Stimulated activated CD8-positive, alpha-beta memory T cell treated with anti-CD3 and anti-CD28 coated beads, Interleukin-15, amount 100 ng/mL, for 1 hour (primary cell): ENCODE measurements around the gene C16orf89.
A peak's percentile ranks its signal among the peaks of the same experiment; 100 is the strongest.
"Not testable (repeated sequence)": the region's sequence is repeated elsewhere in the genome, so short reads cannot be mapped to it uniquely, and the experiment has no call there.

Source experiments
- DNase-seq: peaks from one replicate; pipeline ENCODE4 v3.0.0-alpha.2; 2020; ENCODE audit warnings: low read depth

C16orf89 gene

DNA sequence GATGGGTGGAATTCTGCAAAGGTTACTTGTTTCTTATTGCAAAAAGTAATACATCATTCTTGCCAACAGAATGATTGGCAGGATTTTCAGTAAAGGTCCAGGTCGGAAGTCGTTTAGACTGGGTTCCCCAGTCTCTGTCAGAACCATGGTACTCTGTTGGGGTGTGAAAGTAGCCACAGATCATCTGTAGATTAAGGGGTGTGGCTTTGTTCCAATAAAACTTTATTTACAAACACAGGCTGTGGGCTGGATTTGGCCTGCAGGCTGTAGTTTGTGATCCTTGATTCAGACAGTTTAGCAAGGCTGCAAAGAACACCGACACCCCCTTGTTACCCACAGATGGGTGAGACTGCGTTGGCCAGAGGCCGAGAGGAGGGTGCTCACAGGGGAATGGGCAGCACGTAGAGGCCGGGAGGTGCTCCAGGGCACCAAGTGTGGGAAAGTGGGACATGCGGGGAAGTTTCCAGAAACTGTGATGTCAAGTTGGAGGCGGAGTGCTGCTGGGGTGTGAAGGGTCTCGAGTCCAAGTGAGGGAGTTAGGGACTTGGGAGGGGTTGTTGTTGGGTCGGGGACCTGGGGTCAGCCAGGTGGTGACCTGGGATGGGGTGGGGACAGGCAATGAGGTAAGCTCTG lies 18.5 kb upstream of the C16orf89 start:
- not testable (repeated sequence) for DNase-seq

DNA sequence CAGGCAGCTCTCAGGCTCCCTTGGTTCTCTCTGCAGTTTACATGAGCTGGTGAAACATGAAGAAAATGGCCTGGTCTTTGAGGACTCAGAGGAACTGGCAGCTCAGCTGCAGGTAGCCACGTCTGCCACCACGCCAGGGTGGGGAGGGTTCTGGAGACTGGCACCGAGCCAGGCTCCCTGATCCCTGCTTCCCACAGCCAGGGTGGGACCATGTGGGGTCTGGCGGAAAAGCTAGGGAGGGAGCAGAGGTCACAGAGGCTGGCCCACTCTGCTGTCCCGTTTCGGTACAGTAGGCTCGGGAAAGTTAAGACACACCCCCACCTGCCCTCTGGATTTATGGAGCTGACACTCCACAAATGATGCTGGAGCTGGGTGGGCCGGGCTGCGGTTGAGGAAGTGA lies 17.9 kb upstream of the C16orf89 start:
- not testable (repeated sequence) for DNase-seq

DNA sequence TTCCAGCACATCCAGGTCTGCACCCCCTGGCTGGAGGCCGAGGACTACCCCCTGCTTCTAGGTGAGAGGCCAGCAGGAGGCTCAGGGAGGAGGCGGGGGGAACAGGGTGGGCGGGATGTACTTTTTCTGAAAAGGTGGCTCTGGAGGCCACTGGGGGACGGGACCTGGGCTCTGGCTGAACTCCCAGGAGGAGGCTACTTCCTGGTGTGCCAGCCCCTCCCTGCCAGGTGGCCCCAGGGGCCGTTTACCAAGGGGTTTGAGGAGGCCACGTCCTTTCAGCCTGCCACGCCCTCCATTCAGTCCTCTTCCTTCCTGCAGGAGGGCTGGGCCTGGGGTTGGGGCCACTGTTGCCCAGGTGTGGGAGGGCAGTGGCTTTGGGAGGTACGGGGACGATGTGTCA lies 15.2 kb upstream of the C16orf89 start:
- DNase-seq: not testable (repeated sequence)

DNA sequence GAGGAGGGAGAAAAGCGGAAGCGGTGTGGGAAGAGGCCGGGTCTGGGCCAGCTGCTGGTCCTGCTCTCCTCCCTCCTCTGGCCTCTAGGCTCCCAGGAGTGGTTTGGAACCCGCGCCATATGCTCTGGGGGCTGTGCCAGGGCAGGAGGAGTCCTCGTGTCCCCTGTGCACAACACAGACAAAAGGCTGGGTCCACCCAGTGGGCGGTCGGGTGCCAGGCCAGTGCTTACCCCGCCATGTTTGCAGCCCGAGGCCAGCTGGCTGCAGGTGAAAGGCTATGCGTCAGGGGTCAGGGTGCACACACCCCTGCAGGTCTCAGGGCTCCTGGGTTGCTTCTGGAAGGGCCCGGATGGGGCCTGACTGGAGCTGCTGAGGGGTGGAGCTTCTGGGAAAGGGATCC lies 14.7 kb upstream of the C16orf89 start:
- not testable (repeated sequence) for DNase-seq

DNA sequence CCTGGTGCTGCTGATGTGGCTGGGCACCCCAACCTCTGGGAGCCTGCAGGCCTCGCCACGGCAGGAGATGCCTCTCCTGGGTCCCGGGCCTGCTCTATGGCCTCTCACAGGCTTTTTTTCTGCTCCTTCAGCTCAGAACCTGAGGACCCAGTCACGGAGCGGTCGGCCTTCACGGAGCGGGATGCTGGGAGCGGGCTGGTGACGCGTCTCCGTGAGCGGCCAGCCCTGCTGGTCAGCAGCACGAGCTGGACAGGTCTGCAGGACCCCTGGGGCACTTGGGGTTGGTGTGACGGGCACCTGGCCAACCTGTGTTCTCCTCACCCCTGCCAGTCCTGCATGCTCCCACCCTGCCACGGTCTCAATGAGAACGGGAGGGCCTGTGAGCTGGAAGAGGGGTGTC lies 12.9 kb upstream of the C16orf89 start:
- no peak for DNase-seq

DNA sequence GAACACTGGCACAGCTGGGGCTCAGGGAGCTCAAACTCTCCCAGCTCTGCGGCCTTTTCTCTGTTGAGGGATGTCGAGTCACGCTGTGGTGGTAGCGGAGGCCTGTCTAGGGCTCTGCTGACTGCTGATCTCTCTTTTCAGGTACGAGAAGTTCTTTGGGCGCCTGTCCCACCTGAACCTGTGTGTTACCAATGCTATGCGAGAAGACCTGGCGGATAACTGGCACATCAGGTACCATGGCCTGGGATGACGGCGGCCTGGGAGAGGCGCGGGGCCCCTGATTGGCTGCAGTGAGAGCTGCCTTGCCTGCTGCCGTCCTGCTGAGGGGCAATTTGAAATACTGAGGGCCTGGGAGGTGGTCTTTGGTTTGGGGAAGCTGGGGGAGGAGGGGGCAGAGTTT lies 11.5 kb upstream of the C16orf89 start:
- no peak for DNase-seq

DNA sequence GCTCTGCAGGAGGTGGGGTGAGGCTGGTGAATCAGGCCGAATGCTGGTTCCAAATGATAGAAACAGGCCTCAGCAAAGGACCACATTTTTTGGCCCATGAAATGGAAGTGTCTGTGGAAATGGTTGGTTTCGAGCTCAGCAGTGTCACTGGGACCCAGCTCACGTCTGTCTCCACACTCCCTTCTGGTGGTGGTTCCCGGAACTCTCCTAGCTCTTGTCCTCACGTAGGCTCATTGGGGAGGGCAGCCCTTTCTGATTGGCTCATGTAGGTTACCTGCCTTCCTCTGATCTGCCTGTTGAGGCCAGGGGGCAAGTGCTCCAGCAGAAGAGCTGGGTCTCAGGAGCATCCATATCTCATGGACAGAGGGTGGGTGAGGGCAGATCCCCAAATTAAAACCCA lies 9.9 kb upstream of the C16orf89 start:
- no peak for DNase-seq

DNA sequence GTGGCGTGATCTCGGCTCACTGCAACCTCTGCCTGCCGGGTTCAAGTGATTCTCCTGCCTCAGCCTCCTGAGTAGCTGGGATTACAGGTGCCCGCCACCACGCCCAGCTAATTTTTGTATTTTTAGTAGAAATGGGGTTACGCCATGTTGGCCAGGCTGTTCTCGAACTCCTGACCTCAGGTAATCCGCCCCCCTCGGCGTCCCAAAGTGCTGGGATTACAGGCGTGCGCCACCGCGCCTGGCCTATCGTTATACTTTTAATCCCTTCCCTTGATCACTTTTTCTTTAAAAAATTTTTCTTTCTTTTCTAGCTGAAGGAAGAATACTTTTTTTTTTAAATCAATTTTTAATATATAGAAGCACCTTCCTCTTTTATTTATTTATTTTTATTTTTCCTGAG lies 8.0 kb upstream of the C16orf89 start:
- DNase-seq: not testable (repeated sequence)

DNA sequence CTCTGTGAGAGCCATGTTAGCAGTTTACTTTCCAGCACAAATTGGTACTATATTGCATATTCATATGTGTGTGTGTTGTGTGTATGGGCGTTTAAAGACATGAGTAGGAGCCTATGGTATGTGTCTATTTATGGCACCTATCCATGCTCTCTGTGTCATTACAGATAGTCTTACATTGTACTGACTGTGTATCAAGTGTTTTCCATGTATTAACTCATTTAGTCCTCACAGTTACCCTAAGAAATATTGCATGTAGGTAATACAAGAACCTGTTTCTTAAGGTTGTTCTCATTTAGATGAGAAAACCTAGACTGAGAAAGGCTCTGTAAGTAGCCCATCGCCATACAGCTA lies 7.5 kb upstream of the C16orf89 start:
- no peak for DNase-seq

DNA sequence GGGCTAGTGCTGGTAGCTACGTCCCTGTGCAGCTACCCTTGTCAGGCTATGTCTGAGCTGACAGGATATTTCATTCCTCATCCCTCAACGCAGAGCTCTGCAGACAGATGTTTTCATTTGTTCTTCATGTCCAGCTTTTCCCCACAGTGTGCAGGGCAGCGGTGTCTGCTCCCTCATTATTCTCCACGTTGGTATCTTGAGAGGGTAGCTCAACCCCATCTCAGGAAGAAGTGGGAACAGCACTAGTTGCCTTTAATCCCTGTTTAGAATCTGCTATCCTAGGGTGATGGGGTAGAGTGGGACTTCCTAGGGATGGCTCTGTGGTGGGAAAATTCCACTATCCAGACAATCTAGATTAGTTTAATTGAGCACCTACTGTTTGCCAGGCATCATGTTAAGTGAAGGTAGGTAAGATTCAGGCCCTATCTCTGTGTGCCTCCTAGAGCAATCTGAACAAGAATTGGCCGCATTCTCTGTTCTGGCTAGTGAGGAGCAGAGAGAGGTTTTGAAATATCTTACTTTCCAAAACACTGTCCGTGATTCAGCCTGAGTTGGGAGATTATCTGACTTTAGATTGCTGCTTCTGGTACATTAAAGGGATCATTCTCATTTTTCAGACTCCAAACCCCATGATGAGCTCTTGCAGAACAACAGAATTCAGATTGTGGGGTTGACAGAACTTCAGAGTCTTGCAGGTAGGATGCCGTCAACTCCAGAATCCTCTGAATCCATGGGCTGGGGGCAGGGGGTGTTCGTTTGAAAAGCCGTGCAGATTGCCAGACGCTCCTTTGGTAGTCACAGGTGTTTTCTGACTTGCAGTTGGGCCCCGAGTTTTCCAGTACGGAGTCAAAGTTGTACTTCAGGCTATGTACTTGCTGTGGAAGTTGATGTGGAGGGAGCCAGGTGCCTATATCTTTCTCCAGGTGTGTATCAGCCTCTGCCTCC lies 6.8 kb upstream of the C16orf89 start:
- no peak for DNase-seq

DNA sequence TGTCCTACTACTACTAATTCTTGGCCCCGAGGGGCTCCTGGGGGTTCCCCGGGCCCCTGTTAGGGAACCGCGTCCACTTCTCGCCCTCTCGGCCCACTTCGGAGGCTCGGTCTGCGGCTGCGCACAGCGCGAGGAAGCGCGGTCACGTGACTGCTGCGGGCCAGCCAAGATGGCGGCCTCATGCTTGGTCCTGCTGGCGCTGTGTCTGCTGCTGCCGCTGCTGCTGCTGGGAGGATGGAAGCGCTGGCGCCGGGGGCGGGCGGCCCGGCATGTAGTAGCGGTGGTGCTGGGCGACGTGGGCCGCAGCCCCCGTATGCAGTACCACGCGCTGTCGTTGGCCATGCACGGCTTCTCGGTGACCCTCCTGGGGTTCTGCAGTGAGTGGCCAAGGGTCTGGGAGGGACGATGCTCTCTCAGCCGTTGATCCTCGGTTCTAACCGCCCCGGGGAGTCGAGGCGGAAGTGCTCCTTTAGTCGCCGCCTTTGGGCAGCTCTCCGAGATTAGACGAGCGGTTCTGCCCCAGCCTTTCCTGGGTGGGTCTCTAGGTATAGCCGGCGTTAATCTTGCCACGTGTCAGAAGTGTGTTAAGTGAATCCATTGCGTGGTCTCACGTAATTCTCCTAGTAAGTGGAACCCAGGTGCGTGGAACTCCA lies 6.1 kb upstream of the C16orf89 start, which contains the start of gene ALG1:
Gene ALG1 (plus strand): TSS at position 163 of the 653 bp plus-strand sequence. CDS start 7 bp downstream, at position 170.
- peak; percentile 77 for DNase-seq

DNA sequence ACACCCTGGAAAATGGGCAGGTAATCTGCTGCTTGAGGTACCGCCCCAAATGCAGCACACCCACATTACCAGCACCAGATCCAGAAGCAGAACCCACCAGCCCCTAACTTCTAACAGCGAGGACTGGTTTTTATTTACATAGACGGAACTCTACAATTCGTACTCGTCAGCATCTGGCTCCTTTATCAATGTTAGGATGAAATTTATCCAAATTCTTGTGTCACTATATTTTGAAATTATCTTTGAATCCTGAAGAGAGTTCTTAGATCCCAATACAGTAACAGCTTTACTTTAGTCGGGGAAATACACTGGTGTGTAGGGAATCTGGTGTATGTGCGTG lies 5.6 kb upstream of the C16orf89 start:
- no peak for DNase-seq

DNA sequence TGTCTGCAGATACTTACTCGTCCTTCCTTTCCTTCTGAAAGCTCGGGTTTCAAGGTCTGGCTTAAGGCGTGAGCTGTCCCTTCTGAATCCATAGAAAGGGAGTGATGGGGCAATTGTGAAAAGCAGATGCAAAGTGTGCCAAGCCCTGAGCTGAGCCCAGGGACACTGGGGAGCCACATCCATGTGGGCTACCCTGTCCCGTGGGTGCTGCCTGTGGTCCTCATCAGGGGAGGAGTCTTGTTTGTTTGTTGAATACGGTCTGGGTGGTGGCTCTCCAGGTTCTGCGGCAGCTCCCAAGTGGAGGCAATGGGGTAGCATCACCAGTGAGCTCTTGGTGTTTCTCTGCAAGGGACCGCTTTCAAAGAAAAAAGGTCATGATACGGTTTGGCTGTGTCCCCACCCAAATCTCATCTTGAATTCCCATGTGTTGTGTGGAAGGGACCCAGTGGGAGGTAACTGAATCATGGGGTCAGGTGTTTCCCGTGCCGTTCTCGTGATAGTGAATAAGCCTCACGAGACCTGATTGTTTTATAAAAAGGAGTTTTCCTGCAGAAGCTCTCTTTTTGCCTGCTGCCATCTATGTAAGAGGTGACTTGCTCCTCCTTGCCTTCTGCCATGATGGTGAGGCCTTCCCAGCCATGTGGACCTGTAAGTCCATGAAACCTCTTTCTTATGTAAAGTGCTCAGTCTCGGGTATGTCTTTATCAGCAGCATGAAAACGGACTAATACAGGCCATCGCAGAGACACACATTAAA lies 4.9 kb upstream of the C16orf89 start:
- DNase-seq: no peak

DNA sequence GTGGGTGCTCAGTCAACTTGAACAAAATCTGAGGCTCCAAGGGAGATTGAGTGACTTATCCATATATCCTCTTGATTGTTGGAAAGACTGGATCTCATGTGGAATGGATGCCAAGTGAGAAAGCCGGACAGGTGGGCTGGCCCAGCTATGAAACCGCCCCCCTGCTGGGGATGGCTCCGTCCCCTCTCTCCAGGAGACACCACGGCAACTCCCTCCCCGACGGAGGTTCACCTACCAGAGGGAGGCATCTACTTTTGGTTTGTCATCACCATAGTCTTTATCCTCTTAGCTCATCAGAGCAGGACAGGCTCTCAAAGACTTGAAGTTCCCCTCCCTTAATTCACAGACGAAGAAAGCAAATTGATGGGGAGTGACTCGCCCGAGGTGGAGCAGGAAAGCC lies 4.1 kb upstream of the C16orf89 start:
- no peak for DNase-seq

DNA sequence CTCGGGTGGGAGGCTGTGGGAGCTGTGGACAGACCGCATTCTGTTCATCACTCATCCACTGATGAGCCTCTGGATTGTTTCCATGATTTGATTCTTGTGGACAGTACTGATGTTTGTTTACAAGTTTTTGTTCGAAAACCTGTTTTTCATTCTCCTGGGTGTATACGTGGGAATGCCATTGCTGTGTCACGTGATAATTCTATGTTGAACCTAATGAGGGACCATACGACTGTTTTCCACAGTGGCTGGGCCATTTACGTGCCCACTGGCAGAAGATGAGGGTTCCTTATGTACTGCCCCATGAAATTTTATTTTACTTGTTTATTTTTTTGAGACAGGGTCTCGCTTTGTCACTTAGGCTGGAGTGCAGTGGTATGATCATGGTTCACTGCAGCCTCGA lies 3.3 kb upstream of the C16orf89 start:
- DNase-seq: no peak

DNA sequence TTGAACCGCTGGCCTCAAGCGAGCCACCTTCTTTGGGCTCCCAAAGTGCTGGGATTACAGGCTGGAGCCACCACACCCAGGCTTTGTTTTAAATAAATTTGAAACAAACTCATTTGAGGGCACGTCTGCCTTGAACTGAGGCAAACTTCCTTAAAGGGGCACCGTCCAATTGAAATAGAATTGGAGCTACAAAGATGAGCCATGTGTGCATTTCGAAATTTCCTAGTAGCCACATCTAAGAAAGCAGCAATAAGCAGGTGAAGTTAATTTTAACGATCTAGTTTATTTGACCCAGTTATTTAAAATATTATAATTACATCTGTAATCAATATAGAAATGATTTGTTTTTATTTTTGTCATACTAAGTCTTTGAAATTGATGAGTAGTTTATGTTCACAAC lies 755 bp upstream of the C16orf89 start:
- no peak for DNase-seq

DNA sequence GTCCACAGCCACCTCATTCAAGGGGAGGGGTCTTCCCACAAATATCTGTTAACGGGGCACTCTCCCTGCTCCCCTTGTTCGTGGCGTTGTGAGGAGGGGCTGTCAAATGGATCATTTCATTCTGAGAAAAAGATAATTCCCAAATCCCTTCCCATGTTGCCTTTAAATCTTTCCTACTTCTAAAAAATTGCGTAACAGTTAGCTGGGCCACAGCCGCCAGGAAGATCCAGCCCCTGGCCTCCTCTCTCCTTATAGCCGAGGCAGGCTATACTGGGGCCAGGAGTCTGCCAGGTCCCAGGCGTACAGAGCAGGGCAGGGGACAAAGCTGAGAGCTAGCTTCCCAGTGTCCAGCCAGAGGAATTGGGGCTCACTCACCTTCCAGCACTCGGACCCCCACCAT lies 430 bp downstream of the C16orf89 start:
- no peak for DNase-seq

DNA sequence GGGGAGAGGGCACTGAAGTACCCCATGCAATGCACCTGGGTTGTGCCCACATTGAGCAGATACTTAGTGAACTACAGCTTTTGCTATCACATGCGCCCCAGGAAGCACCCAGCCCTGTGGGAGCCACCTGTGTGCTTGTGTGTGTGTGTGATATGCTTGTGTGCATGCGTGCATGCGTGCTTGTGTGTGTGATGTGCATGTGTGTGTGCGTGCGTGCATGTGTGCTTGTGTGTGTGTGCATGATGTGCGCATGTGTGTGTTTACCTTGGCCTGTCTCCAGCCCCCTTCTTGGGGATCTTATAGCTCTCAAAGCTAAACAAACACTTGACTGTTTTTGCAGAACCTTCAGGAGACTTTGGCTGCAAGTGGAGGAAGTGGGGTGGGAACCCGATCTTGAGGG lies 841 bp downstream of the C16orf89 start:
- DNase-seq: no peak

DNA sequence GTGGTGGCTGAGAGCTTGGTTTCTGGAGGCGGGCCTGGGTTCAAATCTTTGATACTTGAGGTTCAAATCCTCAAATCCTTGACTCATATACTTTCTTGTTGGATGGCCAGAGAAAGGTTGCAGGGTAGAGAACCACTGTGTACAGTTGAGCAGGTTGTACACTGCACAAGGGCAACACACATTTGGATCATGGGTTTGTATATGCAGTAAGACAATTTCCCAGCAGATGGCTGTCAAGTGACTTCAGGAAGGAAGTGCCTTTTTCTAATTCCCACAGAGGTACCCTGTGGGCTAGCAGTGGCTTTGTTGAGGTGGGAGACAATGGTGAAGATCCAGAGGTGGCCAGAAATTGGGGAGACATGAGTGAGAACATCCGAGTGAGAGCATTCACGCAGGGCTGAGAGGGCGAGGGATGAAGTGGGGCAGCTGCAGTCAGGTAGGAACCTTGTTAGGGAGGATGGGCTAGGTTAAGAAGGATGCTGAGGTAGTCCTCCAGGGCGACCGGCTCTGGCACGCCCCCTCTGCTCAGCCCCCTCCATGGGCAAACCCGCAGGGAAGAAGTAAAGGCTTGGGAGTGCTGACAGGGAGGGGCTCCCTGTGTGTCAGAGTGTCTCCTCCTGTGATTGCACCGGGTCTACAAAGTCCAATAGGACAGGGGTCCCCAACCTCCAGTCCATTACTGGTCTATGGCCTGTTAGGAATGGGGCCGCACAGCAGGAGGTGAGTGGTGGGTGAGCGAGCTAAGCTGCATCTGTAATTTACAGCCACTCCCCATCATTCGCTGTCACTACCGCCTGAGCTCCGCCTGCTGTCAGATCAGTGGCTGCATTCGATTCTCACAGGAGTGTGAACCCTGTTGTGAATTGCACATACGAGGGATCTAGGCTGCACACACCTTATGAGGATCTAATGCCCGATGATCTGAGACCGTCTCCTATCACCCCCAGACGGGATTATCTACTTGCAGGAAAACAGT lies 2.7 kb downstream of the C16orf89 start:
- no peak for DNase-seq

DNA sequence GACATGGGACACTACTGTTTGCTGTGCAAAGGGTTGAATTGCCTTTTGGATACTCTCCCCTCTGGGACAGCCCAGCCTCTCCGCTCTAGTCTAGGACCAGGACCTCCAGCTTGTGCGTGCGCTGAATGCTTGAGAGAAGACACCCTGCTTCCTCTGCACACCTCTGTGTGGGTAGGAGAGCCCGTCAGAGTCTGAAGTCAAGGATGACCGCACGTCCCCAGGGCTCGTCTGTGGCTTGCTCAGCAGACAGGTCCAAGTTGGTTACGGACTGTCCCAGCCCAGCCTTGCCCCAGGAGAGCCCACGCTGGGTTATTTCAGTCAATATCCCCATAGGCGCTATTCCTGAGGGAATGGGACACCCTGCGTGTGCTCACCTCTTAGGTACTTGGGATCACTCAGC lies 3.7 kb downstream of the C16orf89 start:
- DNase-seq: no peak

DNA sequence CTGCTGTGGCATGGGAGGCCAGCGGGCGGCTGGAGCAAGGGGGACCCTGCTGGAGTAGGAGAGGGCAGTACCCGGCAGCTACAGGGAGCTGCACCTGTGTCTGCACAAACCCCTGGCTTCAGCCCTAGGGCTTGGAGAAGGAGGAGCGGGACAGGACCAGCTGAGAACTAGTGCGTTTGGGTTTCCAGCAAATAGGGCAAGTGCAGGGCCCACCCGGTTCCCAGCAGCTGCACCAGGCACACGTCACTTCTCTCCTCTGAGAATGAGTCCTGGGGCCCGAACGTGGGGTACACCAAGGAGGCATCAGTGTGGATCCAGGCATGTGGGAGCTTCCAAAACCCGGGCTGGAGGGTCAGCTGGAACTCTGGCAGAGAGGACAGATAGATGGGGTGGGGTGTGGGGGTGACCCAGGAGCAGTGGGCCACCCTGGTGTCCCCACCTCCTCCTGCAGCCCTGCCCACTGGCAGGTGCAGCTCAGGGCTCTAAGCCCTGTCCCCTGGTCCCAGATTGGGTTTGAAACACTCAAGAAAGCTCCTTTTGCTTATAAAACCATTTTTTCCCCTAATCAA lies 5.6 kb downstream of the C16orf89 start:
- no peak for DNase-seq
